GM21723 (cell line): ENCODE data around the gene TACC2.

Experiments used
- ATAC-seq: cut with Tn5 transposase; IDR thresholded peaks from one replicate; pipeline ENCODE4 v1.9.1; 2021; ENCODE audit warnings: mild to moderate bottlenecking, moderate library complexity; ENCODE audit not compliant: unreplicated experiment

Gene TACC2

GRCh38 chr10:122243550-122243949, 254.6 kb downstream of the TACC2 start:
- ATAC-seq, result no peak

GRCh38 chr10:122244001-122244975, 255.3 kb downstream of the TACC2 start:
- ATAC-seq, result no peak

DNA sequence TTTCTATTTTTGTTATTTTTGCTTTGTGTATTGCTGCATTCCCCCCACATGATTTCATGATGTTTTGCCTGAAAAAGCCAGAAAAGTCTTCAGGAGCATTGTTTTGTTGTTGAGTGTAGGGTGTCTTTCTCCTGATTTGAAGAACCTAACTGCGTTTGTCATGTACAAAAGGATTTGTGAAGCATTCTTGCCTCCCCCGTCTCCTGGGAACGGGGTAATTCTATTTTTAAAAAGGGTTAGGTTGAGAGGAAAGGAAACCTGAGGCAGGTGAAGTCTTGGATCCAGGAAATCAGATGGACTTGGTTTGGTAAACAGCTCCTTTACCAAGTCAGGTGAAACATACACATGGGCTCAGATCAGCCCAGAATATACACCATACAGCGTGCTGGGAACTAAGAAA, 256.2 kb downstream of the TACC2 start:
- no peak for ATAC-seq

DNA sequence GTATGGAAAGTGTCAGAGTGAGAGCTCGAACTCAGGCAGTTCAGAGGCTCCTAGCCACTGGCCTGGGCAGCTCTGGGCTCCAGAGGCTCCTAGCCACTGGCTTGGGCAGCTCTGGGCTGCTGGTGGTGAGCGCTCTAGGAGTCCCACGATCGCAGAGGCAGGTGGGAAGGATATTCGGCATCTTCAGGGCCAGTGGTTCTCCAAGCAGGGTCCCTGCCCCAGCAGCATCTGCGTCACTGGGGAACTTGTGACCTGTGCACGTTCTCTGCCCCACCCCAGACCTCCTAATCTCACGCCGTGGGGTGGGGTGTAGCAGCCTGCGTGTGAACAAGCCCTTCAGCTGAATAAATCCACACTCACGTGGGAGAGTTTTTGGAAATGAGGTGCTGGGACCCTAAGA, 256.9 kb downstream of the TACC2 start:
- no peak for ATAC-seq

- ATAC-seq, result no peak
These were observed 258.0 kb downstream of the TACC2 start for GRCh38 chr10:122246830-122247520.

DNA sequence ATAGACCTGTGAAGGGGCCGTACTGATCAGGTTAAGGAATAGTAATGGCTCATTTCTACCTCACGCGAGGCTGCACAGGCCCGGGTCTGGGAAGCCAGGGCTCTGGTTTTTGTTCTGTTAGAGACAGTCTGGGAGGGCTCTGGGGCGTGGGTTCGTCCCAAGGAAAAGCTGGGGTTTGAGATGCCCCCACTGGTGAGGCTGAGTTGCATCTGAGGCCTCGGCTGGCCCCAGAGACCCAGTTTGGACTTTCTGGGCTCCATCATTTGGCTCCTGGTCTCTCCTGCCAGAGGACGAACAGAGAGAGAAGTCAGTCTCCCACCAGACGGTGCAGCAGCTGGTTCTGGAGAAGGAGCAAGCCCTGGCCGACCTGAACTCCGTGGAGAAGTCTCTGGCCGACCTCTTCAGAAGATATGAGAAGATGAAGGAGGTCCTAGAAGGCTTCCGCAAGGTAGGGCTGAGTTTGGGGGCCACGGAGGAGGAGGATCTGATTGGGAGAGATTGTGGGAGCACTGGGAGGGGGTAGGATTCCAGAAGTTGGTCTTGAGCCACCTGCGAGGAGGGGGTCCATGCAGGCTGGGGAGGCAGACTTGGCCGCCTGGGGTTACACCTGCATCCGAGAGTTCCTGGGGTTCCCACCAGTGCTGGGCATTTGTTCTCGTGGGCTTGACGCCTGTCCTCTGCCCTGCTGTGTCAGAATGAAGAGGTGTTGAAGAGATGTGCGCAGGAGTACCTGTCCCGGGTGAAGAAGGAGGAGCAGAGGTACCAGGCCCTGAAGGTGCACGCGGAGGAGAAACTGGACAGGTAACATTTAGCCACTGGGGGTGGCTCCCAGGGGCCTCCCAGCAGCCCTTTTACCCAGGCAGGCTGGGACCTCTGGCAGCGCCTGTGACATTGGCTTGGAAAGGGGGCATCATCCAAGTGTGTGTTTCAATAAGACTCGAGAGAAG, 259.7 kb downstream of the TACC2 start:
- ATAC-seq, result no peak

GRCh38 chr10:122249303-122249850, 260.4 kb downstream of the TACC2 start:
- ATAC-seq, result no peak

- ATAC-seq, result no peak
These were observed 261.2 kb downstream of the TACC2 start for GRCh38 chr10:122249991-122250750.

DNA sequence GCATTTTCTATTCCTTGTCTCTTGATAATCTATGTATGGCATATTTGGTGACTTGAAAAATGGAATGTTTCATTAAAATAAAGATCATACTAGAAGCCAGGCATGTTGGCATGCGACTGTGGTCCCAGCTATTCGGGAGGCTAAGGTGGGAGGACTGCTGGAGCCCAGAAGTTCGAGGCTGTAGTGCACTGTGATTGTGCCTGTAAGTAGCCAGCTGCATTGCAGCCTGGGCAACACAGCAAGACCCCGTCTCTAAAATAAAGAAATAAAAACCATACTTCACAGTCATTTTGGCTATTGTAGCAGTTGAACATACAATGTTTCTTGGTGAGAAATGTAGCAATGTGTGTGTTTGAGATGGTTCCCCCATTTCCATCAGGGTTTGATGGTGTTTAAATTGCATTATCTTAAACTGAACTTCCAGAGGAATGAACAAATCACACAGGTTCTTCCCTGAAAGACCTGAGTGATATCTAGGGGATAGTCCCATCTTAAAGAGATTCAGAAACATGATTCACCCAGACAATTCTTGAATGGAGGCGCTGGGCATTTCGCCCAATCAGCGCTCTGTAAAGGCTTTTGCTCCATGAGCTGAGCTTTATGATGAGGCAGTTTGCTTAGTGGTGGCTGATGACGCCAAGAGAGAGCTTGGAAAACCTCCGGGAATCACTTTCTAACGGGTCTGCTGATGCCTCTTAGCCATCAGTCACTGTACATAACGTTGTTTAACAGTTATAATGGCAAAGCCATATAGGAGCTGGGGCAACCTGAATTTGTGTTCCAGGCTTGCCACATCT, 262.7 kb downstream of the TACC2 start:
- no peak for ATAC-seq

DNA sequence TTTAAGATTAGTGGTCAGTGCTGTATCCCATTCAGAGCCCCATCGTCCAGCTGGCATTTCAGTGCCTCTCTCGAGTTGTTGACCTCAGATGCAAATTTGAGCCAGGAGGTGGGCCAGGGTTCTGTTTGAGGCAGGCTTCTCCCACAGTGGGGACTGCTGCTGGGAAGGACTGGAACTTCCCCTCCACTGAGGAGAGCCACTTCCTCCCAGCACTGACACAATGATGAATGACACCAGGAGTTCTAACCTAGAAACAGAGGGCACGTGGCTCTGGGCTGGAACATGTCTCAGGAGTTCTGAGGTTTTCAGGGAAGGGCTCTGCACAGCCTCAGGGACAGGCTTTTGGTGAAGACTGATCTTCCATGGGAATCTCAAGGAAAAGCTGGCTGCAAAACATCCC, 263.8 kb downstream of the TACC2 start:
- no peak for ATAC-seq

DNA sequence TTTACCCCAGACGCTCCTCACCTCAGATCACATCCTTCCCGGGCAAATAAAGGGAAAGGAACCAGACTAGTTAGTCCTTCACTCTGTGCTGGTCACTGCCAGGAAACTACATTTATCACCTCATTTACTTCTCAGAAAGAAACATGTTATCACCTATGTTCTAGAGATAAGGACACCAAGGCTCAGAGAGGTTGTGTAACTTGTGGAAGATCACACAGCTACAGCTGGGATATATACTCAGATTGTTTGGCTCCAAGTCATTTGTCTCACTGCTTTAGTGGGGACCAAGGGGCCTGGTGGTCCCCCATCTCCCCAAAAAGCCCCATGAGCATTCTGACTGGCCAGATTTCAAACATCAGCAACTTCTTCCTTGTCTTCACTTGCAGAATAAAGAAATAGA, 264.6 kb downstream of the TACC2 start:
- no peak for ATAC-seq

DNA sequence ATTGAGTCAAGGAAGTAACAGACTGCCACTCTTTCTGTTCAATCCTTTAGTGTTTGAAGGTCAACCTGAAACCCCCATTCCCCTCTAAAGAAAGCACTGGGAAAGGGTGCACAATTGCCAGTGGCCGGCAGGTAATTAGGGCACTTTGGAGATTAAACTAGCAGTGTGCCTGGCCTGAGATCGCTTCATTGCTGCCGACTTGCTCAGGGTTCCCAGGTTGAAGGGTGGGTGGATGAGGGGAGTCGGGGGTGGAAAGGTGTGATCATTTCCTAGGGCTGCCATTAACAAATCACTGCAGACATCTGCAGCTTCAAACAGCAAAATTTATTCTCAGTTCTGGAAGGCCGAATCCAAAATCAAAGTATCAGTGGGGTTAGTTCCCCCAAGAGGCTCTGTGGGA, 265.9 kb downstream of the TACC2 start:
- ATAC-seq, result no peak

GRCh38 chr10:122255509-122256301, 266.7 kb downstream of the TACC2 start:
- no peak for ATAC-seq

DNA sequence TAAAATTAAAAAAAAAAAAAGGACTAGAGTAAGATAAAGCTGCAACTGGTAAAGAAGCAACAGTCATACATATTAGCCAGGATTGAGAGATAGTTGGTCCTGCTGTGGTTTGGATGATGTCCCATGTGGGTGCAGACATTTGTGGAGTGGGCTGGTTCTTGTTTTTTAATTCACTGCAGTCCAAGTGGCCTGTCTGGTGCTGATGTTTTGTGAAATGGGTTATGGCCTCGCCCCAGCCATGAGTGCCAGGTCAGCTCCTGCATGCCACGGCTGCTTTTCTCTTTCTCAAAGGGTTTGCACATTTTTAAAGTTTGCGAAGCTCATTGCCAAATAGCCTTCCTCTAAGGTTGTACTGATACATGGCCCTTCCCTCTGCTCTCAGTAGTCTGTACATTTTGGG, 268.1 kb downstream of the TACC2 start:
- no peak for ATAC-seq

DNA sequence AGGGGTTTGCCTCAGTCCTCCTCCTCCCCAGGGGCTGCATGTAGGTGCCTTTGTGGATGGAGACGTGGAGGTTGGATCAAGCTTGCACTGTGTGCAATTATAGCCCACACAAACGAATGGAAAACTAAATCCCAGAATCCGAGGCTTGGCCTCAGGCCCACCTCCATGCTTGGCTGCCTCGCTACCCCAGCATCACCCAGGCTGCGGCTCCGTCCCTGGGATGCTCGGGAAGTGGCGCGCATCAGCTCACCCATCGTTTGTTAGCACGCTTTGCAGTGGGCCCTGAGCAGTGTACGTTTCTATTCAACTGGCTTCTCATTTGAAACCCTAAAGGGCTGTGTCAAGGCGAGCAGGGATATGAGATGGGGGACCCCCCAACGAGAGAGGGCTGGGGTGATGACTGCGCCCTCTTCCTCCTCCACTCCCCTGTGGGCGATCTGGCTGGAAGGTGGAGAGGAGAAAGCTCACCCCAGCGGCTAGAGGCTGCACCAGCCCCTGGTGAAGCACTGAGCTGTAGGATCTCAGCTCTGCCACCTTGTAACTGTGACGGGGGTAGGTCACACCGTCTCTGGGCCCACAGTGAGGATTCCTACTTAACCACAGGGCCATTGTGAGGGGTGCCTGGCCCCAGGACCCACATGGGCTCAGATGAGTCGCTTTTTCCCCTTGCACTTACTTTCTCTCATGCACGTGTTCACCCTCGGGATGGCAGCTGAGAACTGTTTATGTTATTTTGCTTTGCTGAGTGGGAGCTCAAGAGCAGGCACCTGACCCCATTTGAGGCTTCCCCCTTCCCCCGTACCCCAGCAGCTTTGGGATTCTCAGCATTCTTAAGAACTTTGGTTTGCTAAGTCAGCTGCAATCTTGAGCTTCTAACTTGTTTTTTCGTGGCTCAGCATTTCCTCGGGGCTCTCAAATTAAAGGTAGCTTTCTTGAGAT, 269.4 kb downstream of the TACC2 start:
- no peak for ATAC-seq

DNA sequence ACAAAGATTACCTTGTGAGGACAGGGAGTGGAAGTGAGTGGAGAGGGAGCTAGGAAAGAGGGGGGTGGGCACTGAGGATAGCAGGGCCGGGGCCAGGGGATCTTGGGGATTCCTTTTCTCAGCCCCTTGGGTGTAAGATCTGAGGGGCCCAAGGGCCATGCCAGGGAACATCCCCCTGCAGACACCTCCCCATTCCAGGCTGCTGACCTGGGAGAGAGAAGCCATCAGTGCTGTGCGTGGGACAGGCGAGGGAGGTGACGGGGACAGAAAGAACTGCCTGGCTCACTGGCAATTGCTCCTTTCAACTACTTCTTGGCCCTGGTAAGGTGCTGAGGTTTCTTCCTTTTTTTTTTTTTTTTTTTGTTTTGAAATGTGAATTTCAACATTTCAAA, 270.1 kb downstream of the TACC2 start:
- ATAC-seq, result no peak

GRCh38 chr10:122261584-122261983, 272.6 kb downstream of the TACC2 start:
- ATAC-seq, result no peak
